ENCODE results near the gene RGS19. TPM values are rescaled to one million over a fixed set of nuclear protein-coding genes. Genes with fewer than 3 reads are reported as not detected.

Gene RGS19
- total RNA-seq, 1 experiment from 2014 or later, result 12.8 TPM

- no peak overlapping the region for H3K9ac ChIP-seq (ENCODE audit: extremely low read depth, insufficient read length, low read length)
- H3K4ac ChIP-seq (ENCODE audit: low read depth, low read length), result no peak overlapping the region
- no peak overlapping the region for H2BK5ac ChIP-seq (ENCODE audit: insufficient read length, low read length)
- H2AFZ ChIP-seq (ENCODE audit: low read length), result no peak overlapping the region
- H4K8ac ChIP-seq (replicated peaks; ENCODE audit: insufficient read length, low read depth, low read length), result no peak overlapping the region
- no peaks in the 10 kb centered on the region for H3K79me1 ChIP-seq (ENCODE audit: insufficient read depth, low read depth, low read length, poor library complexity, severe bottlenecking)
- no peak overlapping the region for H3K56ac ChIP-seq (ENCODE audit: insufficient read length, low read depth, low read length)
- H2BK15ac ChIP-seq (ENCODE audit: low read depth, low read length), result no peak overlapping the region
- H4K20me1 ChIP-seq (ENCODE audit: control insufficient read depth, insufficient read depth, insufficient read length), result no peaks in the 10 kb centered on the region
- H4K91ac ChIP-seq (ENCODE audit: insufficient read length, low read depth, low read length), result no peak overlapping the region
- H3K18ac ChIP-seq (ENCODE audit: insufficient read length, low read depth, low read length), result no peak overlapping the region
- no peak overlapping the region for H3K27ac Mint-ChIP-seq
- no peaks in the 10 kb centered on the region; a peak in 2 of 7 replicates for H3K36me3 Mint-ChIP-seq (ENCODE audit: insufficient read depth in 1 of 3, low read depth in 3 of 3)
- H4K5ac ChIP-seq (ENCODE audit: insufficient read length, low read depth, low read length), result no peak overlapping the region
- no peak overlapping the region for H2BK20ac ChIP-seq (ENCODE audit: low read depth, low read length, poor library complexity, severe bottlenecking)
- no peak overlapping the region for H2BK120ac ChIP-seq (ENCODE audit: low read depth, low read length, poor library complexity, severe bottlenecking)
- H3K27me3 Mint-ChIP-seq (ENCODE audit: low read depth), result peaks cover 24% of the 10 kb centered on the region
- no peak overlapping the region for H3K4me2 ChIP-seq (ENCODE audit: insufficient read depth, insufficient read length, low read length)
- TF ChIP-seq CTCF (conservative IDR thresholded peaks at IDR 0.05), result no peak
- H3K14ac ChIP-seq (ENCODE audit: insufficient read depth, low read length), result no peak overlapping the region
- no peak overlapping the region for H3K27ac ChIP-seq (ENCODE audit: insufficient read length, low read depth, low read length)
- no peaks in the 10 kb centered on the region for H3K27me3 ChIP-seq (ENCODE audit: insufficient read depth, low read length)
- no peak overlapping the region for H3K23ac ChIP-seq (ENCODE audit: insufficient read length, low read depth, low read length)
- no peaks in the 10 kb centered on the region for H3K9me3 Mint-ChIP-seq
- peaks cover 8% of the 10 kb centered on the region for H3K23me2 ChIP-seq (ENCODE audit: insufficient read length, low read depth, low read length, poor library complexity, severe bottlenecking)
- no CpG with 5 or more reads among the region's 7 CpGs for WGBS (ENCODE audit: extremely low coverage, insufficient read length, low lambda C conversion rate)
- no peak overlapping the region for H3K4me3 Mint-ChIP-seq
- H3K9me3 ChIP-seq (ENCODE audit: control insufficient read depth, low read depth, low read length), result no peaks in the 10 kb centered on the region
- H3T11ph ChIP-seq (ENCODE audit: low read length), result no peak overlapping the region
- no peaks in the 10 kb centered on the region for H3K79me2 ChIP-seq (ENCODE audit: insufficient read depth, low read length)
- no peak overlapping the region for H2AK5ac ChIP-seq (ENCODE audit: insufficient read length, low read length)
- no peaks in the 10 kb centered on the region; the same call in 1 of the 2 replicates for H3K4me1 ChIP-seq (ENCODE audit: insufficient read depth, low read length)
- H2BK12ac ChIP-seq (ENCODE audit: insufficient read length, low read depth, low read length), result no peak overlapping the region
- no peak for DNase-seq
- H3K4me1 Mint-ChIP-seq, result peaks cover 24 to 29% of the 10 kb centered on the region in 2 experiments
Observed at GRCh38 chr20:64077541-64077875, 1.8 kb downstream of the RGS19 start.

Measured in H9 (cell line).